Stimulated activated CD4-positive, alpha-beta T cell treated with anti-CD3 and anti-CD28 coated beads, Interleukin-12 subunit alpha, Interleukin-12 subunit beta, amount 100 ng/mL, for 48 hours (primary cell): Measurements from ENCODE around the gene PPP2R5C.
"Not testable (repeated sequence)": the region's sequence is repeated elsewhere in the genome, so short reads cannot be mapped to it uniquely, and the experiment has no call there.

ENCODE experiments used
- DNase-seq, 3 donors: peaks; one replicate each; pipeline ENCODE4 v3.0.0-alpha.2; 2020; ENCODE audit warnings: low read depth in 2 of 3, low spot score in 1 of 3

The PPP2R5C gene

GRCh38 chr14:101761032-101761880 lies at the start of gene PPP2R5C:
TSS of gene PPP2R5C (plus strand) at chr14:101761709. CDS start at chr14:101761894, 185 bp downstream.
- peak; percentile 60 to 86 (median 72) for DNase-seq

- DNase-seq: not testable (repeated sequence)
These were observed 49.7 kb upstream of the PPP2R5C start for GRCh38 chr14:101711857-101712233.

GRCh38 chr14:101712341-101712740 lies 49.2 kb upstream of the PPP2R5C start:
- DNase-seq: not testable (repeated sequence)

GRCh38 chr14:101713091-101713490 lies 48.4 kb upstream of the PPP2R5C start:
- DNase-seq: not testable (repeated sequence)

- DNase-seq: no peak
These were observed 47.7 kb upstream of the PPP2R5C start for GRCh38 chr14:101713621-101714349.

- DNase-seq: no peak
These were observed 47.1 kb upstream of the PPP2R5C start for GRCh38 chr14:101714394-101714793.

GRCh38 chr14:101715210-101716076 lies 46.1 kb upstream of the PPP2R5C start:
- DNase-seq: no peak

GRCh38 chr14:101716077-101716950 lies 45.2 kb upstream of the PPP2R5C start:
- no peak for DNase-seq

GRCh38 chr14:101716956-101717662 lies 44.4 kb upstream of the PPP2R5C start:
- no peak for DNase-seq

- DNase-seq: no peak
These were observed 43.6 kb upstream of the PPP2R5C start for GRCh38 chr14:101717663-101718490.

- DNase-seq: no peak
These were observed 42.4 kb upstream of the PPP2R5C start for GRCh38 chr14:101719045-101719645.

GRCh38 chr14:101719708-101720107 lies 41.8 kb upstream of the PPP2R5C start:
- no peak for DNase-seq

GRCh38 chr14:101721111-101721510 lies 40.4 kb upstream of the PPP2R5C start:
- DNase-seq: no peak

GRCh38 chr14:101721951-101722661 lies 39.4 kb upstream of the PPP2R5C start:
- peak in 2 of 3 donors; percentile 44 to 53 for DNase-seq

- no peak for DNase-seq
These were observed 38.4 kb upstream of the PPP2R5C start for GRCh38 chr14:101723061-101723595.

- not testable (repeated sequence) for DNase-seq
These were observed 35.9 kb upstream of the PPP2R5C start for GRCh38 chr14:101725652-101726051.

- DNase-seq: no peak
These were observed 35.1 kb upstream of the PPP2R5C start for GRCh38 chr14:101726295-101726953.
